ENCODE results near the gene ZNG1B.
A peak's percentile ranks its signal among the peaks of the same experiment; 100 is the strongest.
"Not testable (repeated sequence)": the region's sequence is repeated elsewhere in the genome, so short reads cannot be mapped to it uniquely, and the experiment has no call there.

The ZNG1B gene

GRCh38 chr2:113504081-113504480 is 66.6 kb downstream of the ZNG1B start:
- DNase-seq, result not testable (repeated sequence)

- not testable (repeated sequence) for DNase-seq
These were observed 70.1 kb downstream of the ZNG1B start for GRCh38 chr2:113507394-113508140.

- DNase-seq, result not testable (repeated sequence)
These were observed 70.7 kb downstream of the ZNG1B start for GRCh38 chr2:113508187-113508586.

- not testable (repeated sequence) for DNase-seq
These were observed 73.4 kb downstream of the ZNG1B start for GRCh38 chr2:113510913-113511312.

- DNase-seq, result not testable (repeated sequence)
These were observed 74.4 kb downstream of the ZNG1B start for GRCh38 chr2:113511859-113512258.

- DNase-seq, result not testable (repeated sequence)
These were observed 78.0 kb downstream of the ZNG1B start for GRCh38 chr2:113515457-113515856.

DNA sequence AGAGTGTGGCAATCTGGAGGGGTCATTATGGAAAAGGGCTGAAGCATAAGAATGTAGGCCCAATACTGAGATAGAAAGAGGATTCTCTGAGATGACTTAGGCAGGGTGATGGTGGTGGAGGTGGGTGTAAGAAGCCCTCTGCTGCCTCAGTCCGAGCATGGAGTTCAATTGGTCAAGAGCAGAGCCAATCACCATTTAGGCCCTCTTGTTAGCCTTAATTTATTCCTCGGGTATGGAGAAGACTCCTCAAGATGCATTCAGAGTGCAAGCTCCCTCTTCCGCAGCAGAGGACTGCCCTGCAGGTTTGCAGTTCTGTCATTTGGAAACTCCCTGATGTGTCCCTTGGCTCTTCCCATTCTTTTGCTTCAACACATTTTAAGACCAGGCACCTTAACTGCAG is 78.5 kb downstream of the ZNG1B start:
- not testable (repeated sequence) for DNase-seq

GRCh38 chr2:113517025-113517424 is 79.5 kb downstream of the ZNG1B start:
- not testable (repeated sequence) for DNase-seq

GRCh38 chr2:113520837-113521236 is 83.3 kb downstream of the ZNG1B start:
- not testable (repeated sequence) for DNase-seq

- not testable (repeated sequence) for DNase-seq
These were observed 84.0 kb downstream of the ZNG1B start for GRCh38 chr2:113521492-113521891.

GRCh38 chr2:113524986-113525385 is 87.5 kb downstream of the ZNG1B start:
- DNase-seq, result not testable (repeated sequence)

GRCh38 chr2:113527350-113528045 is 90.0 kb downstream of the ZNG1B start:
- DNase-seq, result not testable (repeated sequence)

DNA sequence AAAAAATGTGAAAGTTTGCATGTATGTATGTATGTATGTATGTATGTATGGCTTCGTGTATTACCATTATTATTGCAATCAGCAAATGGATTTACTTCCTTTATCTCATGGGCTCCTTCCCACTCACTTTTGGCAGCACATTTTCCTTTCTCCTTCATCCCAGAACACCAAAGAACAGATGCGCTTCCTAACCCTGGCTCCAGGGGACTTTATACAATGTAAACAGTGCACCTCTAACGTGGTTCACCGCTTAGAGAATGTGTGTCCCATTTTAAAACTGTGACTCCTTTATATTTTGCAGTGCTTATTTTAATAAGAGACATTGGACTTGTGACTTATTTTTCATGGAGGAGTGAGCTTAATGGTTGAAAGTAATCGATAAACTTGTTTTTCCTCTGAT is 90.6 kb downstream of the ZNG1B start:
- DNase-seq, result not testable (repeated sequence)

DNA sequence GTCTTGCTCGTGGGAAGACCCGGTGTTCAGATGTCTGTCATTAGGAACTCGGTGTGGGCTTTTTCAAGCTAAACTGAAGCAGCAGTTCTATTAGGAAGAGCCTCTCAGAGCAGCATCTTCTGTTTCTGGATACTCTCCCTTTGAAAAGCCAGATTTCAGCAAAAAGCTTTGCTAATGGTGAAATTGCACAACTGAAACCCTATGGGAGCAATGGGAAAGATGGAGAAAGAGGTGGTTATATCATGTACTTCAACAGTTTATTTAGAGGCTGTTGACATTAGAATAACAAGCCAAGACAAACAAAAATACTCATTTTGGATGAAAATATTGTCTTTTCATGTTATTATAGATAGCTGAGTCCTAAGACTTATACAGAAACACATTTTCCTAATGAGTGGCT is 91.4 kb downstream of the ZNG1B start:
- not testable (repeated sequence) for DNase-seq

DNA sequence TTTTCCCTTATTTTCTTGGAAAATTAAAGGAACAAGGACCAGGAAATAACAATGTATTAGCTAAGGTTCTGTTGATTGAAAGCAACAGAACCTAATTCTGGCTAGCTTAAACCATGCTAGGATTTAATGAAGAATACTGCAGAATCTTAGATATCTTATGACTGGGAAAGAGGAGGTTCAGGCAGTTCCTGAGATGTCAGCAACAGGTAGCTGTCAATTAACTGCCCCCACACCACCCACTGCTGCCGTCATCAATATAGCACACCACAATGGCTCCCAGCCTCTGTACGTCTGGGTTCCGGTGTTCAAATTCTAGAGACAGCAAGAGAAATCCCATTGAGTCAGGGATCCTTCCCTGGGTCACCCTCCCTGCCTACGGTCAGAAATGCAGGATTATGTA is 95.5 kb downstream of the ZNG1B start:
- DNase-seq, result not testable (repeated sequence)

DNA sequence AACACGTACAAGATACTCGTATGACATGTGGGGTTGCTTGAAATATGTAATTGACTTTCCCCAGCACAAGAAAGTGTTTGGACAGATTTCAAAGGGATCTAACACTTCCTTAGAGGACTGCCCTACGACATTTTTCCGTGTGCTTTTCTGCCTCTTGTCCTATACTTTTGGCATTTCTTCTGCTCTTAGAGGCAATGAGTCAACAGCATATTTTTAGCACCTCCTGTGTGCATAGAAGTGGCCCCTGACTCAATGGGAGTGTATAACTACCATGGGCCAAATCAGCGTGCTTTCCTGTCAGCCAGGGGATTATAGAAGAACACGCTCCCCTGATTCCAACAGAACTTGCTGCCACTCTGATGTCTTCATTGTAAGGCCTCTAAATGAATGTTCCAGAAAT is 99.1 kb downstream of the ZNG1B start:
- not testable (repeated sequence) for DNase-seq

DNA sequence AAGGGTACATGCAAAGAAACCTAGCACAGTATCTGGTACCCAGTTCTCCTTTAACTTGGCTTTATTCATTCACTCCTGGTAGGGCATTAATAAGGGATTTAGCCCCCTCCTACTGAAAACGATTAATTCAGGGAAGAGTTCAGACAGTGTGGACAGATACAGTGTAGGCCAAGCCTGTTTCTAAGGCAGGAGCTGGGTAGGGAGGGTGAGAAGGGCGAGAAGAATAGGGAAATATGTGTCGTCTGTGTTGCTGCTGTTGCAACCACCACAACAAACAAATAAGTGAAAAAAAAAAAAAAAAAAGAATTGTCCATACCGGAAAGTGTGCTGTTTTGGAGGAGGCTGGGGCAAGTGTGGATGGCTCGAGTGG is 103.3 kb downstream of the ZNG1B start:
- not testable (repeated sequence) for DNase-seq

GRCh38 chr2:113541204-113541975 is 103.9 kb downstream of the ZNG1B start:
- DNase-seq, result peak; percentile 31

DNA sequence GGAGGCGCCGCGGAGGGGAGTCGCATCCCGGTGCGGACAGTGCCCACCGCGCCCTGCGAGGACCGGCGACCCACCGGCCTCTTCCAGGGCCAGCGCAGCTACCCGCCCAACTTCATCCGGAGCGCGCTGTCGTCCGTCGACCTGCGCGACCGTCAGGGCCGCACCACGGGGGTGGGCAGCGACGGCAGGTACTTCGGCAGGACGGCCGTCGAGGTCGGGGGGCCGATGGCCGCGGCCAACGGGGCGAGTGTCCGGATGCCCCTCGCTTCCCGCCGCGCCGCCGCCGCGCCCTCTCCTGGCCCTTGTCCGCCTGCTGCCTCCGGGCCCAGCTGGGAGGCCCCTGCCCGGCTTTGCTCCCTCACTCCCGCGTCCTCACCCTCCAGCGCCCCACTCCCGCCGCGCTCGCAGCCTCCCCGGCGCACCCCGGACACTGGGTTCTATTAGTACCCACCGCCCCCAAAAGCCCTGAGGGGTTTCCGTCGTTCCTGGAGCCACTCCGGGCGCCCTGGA is 104.5 kb downstream of the ZNG1B start:
- not testable (repeated sequence) for DNase-seq

GRCh38 chr2:113542529-113542928 is 105.0 kb downstream of the ZNG1B start:
- DNase-seq, result not testable (repeated sequence)

Data from activated naive CD4-positive, alpha-beta T cell treated with anti-CD3 and anti-CD28 coated beads, Interleukin-2, amount 50 U/mL, for 16 hours (primary cell).